Tibial artery (tissue), 4 donors: Measurements from ENCODE around the gene HAGHL.

Experiments
- DNase-seq, 2 donors: peaks; one replicate each; pipeline ENCODE4 v3.0.0-alpha.2; 2019
- H3K27ac ChIP-seq, 2 donors: fragments of 200-600 bp; sonication (generic) in 1 of 2; 1 replicate in 1 of 2; 2 replicates in 1 of 2; pipeline ENCODE4 v1.5.1; 2018 to 2019; ENCODE audit warnings: mild to moderate bottlenecking in 1 of 2
- H3K27me3 ChIP-seq, 2 donors: fragments of 200-600 bp; sonication (generic) in 1 of 2; one replicate each; pipeline versions ENCODE4 v1.5.1 to v1.6.0; 2016 to 2019
- H3K36me3 ChIP-seq, 3 donors: fragments of 200-600 bp; sonication (generic) in 2 of 3; one replicate each; pipeline ENCODE4 v1.5.1; 2016 to 2019; ENCODE audit warnings: mild to moderate bottlenecking in 2 of 3
- H3K4me1 ChIP-seq, 4 donors: fragments of 200-600 bp; sonication (generic) in 2 of 4; 1 replicate in 3 of 4; 2 replicates in 1 of 4; pipeline ENCODE4 v1.5.1; 2016 to 2019
- H3K4me3 ChIP-seq, 2 donors: fragments of 200-600 bp; sonication (generic) in 1 of 2; 1 replicate in 1 of 2; 2 replicates in 1 of 2; pipeline ENCODE4 v1.5.1; 2018 to 2019; ENCODE audit warnings: mild to moderate bottlenecking in 2 of 2
- H3K9me3 ChIP-seq, 3 donors: fragments of 200-600 bp; sonication (generic) in 1 of 3; one replicate each; pipeline ENCODE4 v1.5.1; 2016 to 2019
- intact Hi-C: fragments of 100-400 bp; cut with DNase I; formaldehyde crosslinking; loops from one replicate; pipeline ENCODE4 v1.15.0; 2023; ENCODE audit warnings: low total_unique reads
- TF ChIP-seq, protein P1 (sequence below), 2 experiments: fragments of 200-600 bp in 1 of 2; fragments of 450-650 bp in 1 of 2; IDR thresholded peaks; one replicate each; pipeline ENCODE4 v1.5.1; 2017 to 2019; ENCODE audit warnings: antibody characterized with exemption in 2 of 2, mild to moderate bottlenecking in 1 of 2, moderate library complexity in 1 of 2

HAGHL gene

GRCh38 chr16:692356-693108, 34.4 kb upstream of the HAGHL start:
- no peaks in the 10 kb centered on the region for H3K9me3 ChIP-seq
- peaks cover 0 to 55% (median 38%) of the 10 kb centered on the region in 4 donors for H3K4me1 ChIP-seq
- H3K27me3 ChIP-seq, result peaks cover 9 to 61% of the 10 kb centered on the region in 2 donors
- no peak overlapping the region for H3K4me3 ChIP-seq
- H3K36me3 ChIP-seq, result peaks cover 0 to 5% (median 0%) of the 10 kb centered on the region in 3 donors
- H3K27ac ChIP-seq, result no peak overlapping the region
- TF ChIP-seq, protein P1, sequence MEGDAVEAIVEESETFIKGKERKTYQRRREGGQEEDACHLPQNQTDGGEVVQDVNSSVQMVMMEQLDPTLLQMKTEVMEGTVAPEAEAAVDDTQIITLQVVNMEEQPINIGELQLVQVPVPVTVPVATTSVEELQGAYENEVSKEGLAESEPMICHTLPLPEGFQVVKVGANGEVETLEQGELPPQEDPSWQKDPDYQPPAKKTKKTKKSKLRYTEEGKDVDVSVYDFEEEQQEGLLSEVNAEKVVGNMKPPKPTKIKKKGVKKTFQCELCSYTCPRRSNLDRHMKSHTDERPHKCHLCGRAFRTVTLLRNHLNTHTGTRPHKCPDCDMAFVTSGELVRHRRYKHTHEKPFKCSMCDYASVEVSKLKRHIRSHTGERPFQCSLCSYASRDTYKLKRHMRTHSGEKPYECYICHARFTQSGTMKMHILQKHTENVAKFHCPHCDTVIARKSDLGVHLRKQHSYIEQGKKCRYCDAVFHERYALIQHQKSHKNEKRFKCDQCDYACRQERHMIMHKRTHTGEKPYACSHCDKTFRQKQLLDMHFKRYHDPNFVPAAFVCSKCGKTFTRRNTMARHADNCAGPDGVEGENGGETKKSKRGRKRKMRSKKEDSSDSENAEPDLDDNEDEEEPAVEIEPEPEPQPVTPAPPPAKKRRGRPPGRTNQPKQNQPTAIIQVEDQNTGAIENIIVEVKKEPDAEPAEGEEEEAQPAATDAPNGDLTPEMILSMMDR (IDR thresholded peaks at IDR 0.05), result no peak
- DNase-seq, result no peak
- intact Hi-C loops, result no loop called here

- intact Hi-C loops, result no loop called here
- no peak for DNase-seq
- H3K27me3 ChIP-seq, result peaks cover 9 to 69% of the 10 kb centered on the region in 2 donors
- no peaks in the 10 kb centered on the region for H3K36me3 ChIP-seq
- no peak overlapping the region for H3K27ac ChIP-seq
- no peak overlapping the region for H3K4me3 ChIP-seq
- no peaks in the 10 kb centered on the region for H3K9me3 ChIP-seq
- peaks cover 0 to 54% (median 37%) of the 10 kb centered on the region in 4 donors for H3K4me1 ChIP-seq
- TF ChIP-seq, protein P1 (IDR thresholded peaks at IDR 0.05), result no peak
Measured at GRCh38 chr16:693364-693763, 33.5 kb upstream of the HAGHL start.

DNA sequence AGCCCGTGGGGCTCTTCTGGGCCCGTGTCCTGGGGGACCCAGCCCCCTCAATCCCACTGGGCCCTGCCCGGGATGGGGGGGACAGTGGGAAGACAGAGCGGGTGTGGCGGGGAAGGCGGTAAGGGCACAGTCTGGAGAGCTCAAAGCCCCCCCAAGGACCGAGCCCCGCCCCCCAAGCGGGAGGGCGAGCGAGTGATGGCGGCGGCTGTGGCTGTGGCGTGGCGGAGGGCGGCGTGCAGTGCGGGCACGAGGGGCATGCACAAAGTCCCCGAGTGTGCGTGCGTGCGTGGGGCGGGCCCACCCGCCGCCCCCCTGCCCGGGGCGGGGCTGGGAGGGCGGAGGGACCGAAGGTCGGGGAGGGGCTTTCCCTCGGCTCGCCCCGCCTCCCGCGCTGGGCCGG, 33.1 kb upstream of the HAGHL start:
- DNase-seq, result no peak
- Histone ChIP-seq H3K4me3 (no peak overlapping the region), H3K27me3 (peaks cover 9 to 71% of the 10 kb centered on the region in 2 donors), H3K9me3 (no peaks in the 10 kb centered on the region), H3K4me1 (peaks cover 0 to 50% (median 34%) of the 10 kb centered on the region in 4 donors), H3K36me3 (no peaks in the 10 kb centered on the region), H3K27ac (no peak overlapping the region)
- TF ChIP-seq, protein P1 (IDR thresholded peaks at IDR 0.05), result no peak
- intact Hi-C loops, result no loop called here

DNA sequence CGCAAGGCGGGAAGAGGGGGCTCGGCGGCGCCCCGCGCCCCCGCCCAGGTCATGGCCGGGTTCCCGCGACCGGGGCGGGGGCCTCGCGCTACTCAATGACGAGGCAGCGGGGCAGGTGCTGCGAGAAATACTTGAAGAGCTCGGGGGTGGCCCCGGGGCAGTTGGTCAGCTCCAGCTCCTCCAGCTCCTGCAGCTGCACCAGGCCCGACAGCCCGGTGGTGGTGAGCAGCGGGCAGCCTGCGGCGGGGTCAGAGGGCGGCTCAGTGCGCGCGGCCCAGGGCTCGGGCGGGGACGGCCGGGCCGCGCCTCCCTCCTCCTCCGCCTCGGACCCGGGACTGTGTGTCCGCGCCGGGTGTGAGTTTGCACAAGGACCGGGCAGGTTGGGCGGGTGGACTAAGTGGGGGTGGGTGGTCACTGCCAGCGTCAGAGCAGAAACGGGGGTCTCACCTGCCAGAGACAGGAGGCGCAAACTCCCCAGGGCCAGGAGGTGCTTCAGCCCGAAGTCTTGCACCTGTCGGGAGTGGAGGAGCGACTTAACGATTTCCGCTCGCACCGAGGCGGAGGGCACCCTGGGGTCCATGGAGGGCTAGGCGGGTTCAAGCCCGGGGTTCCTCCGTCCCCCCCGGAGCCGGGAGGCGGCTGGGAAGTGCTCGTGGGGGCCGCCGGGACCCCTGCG, 32.6 kb upstream of the HAGHL start:
- intact Hi-C loops, result no loop called here
- no peak for DNase-seq
- TF ChIP-seq, protein P1 (IDR thresholded peaks at IDR 0.05), result no peak
- H3K36me3 ChIP-seq, result no peaks in the 10 kb centered on the region
- H3K27ac ChIP-seq, result no peak overlapping the region
- H3K4me1 ChIP-seq, result peaks cover 0 to 44% (median 29%) of the 10 kb centered on the region in 4 donors
- H3K27me3 ChIP-seq, result peaks cover 9 to 75% of the 10 kb centered on the region in 2 donors
- H3K4me3 ChIP-seq, result no peak overlapping the region
- no peaks in the 10 kb centered on the region for H3K9me3 ChIP-seq

GRCh38 chr16:694863-695354, 32.0 kb upstream of the HAGHL start:
- peaks cover 0 to 38% (median 23%) of the 10 kb centered on the region in 4 donors for H3K4me1 ChIP-seq
- H3K36me3 ChIP-seq, result no peaks in the 10 kb centered on the region
- intact Hi-C loops, result no loop called here
- no peak for DNase-seq
- no peak overlapping the region for H3K27ac ChIP-seq
- TF ChIP-seq, protein P1 (IDR thresholded peaks at IDR 0.05), result no peak
- peaks cover 9 to 81% of the 10 kb centered on the region in 2 donors for H3K27me3 ChIP-seq
- H3K9me3 ChIP-seq, result no peaks in the 10 kb centered on the region
- no peak overlapping the region for H3K4me3 ChIP-seq
